ENCODE results near the gene SLIT3.

GRCh38 chr5:168772316-168772961 lies 528.5 kb downstream of the SLIT3 start:
- TF ChIP-seq CTCF (IDR thresholded peaks at IDR 0.05) (no peak), EP300 (IDR thresholded peaks at IDR 0.05) (no peak)
